HepG2 (cell line): ENCODE data around the gene PRR36. TPM values are rescaled to one million over a fixed set of nuclear protein-coding genes. Genes with fewer than 3 reads are reported as not detected.
A peak's percentile ranks its signal among the peaks of the same experiment; 100 is the strongest.

Experiments used
- AGO1 ChIP-seq: fragments of 200-400 bp; formaldehyde crosslinking; IDR thresholded peaks from 2 replicates; pipeline ENCODE4 v1.6.1; 2017; ENCODE audit warnings: mild to moderate bottlenecking, low read depth, low read length, moderate library complexity; ENCODE audit not compliant: poor library complexity, severe bottlenecking
- ATF5 ChIP-seq: sonication (generic); formaldehyde crosslinking; IDR thresholded peaks from 2 replicates; pipeline ENCODE4 v1.4.0; 2020; ENCODE audit warnings: mild to moderate bottlenecking, low read depth, missing genetic modification reagents
- CHD2 ChIP-seq: IDR thresholded peaks from 2 replicates; pipeline ENCODE4 v1.6.1; 2011; ENCODE audit warnings: low read depth, low read length, improper control_type of control experiment
- FOXA1 ChIP-seq, 2 experiments: fragments of 450-650 bp in 1 of 2; sonication (generic) in 1 of 2; formaldehyde crosslinking in 1 of 2; IDR thresholded peaks; 2 replicates each; pipeline versions ENCODE4 v1.4.0 to v1.6.1; 2016 to 2020; ENCODE audit warnings: missing genetic modification reagents in 1 of 2
- FOXA3 ChIP-seq: IDR thresholded peaks from 2 replicates; pipeline ENCODE4 v1.6.1; 2016; ENCODE audit warnings: missing genetic modification reagents, missing compliant biosample characterization
- FOXP4 ChIP-seq: sonication (generic); formaldehyde crosslinking; IDR thresholded peaks from 2 replicates; pipeline ENCODE4 v1.4.0; 2020; ENCODE audit warnings: missing genetic modification reagents
- JARID2 ChIP-seq: sonication (generic); formaldehyde crosslinking; IDR thresholded peaks from 2 replicates; pipeline ENCODE4 v1.8.1; 2023; ENCODE audit warnings: missing genetic modification reagents, inconsistent platforms; ENCODE audit not compliant: insufficient replicate concordance
- NR2F2 ChIP-seq: IDR thresholded peaks from 2 replicates; pipeline ENCODE4 v1.6.1; 2012; ENCODE audit warnings: low read depth, inconsistent platforms, borderline replicate concordance
- NRL ChIP-seq: sonication (generic); formaldehyde crosslinking; IDR thresholded peaks from 2 replicates; pipeline ENCODE4 v1.5.0; 2020; ENCODE audit warnings: missing genetic modification reagents, mild to moderate bottlenecking, moderate library complexity, borderline replicate concordance
- SMARCC2 ChIP-seq: fragments of 450-650 bp; IDR thresholded peaks from 2 replicates; pipeline ENCODE4 v1.6.1; 2017; ENCODE audit warnings: antibody characterized with exemption, mild to moderate bottlenecking
- TBL1XR1 ChIP-seq: fragments of 150-350 bp; IDR thresholded peaks from 2 replicates; pipeline ENCODE4 v1.6.1; 2014; ENCODE audit warnings: borderline replicate concordance, low read length; ENCODE audit not compliant: partially characterized antibody
- U2AF2 ChIP-seq: fragments of 200-400 bp; formaldehyde crosslinking; IDR thresholded peaks from 2 replicates; pipeline ENCODE4 v1.6.1; 2017; ENCODE audit warnings: low read depth, mild to moderate bottlenecking, low read length
- XRCC5 ChIP-seq: fragments of 200-400 bp; formaldehyde crosslinking; optimal IDR thresholded peaks from 2 replicates; pipeline ENCODE3; 2017; ENCODE audit warnings: mild to moderate bottlenecking, low read length
- ZBED4 ChIP-seq: sonication (generic); formaldehyde crosslinking; IDR thresholded peaks from 2 replicates; pipeline ENCODE4 v1.4.0; 2020; ENCODE audit warnings: missing genetic modification reagents, borderline replicate concordance
- ZGPAT ChIP-seq: IDR thresholded peaks from 2 replicates; pipeline ENCODE4 v1.6.1; 2016; ENCODE audit warnings: mild to moderate bottlenecking
- ZNF138 ChIP-seq: sonication (generic); formaldehyde crosslinking; IDR thresholded peaks from 2 replicates; pipeline ENCODE4 v1.5.0; 2020; ENCODE audit warnings: mild to moderate bottlenecking, low read depth, missing genetic modification reagents
- ZNF251 ChIP-seq: sonication (generic); formaldehyde crosslinking; IDR thresholded peaks from 2 replicates; pipeline ENCODE4 v1.9.0; 2021; ENCODE audit warnings: mild to moderate bottlenecking, missing genetic modification reagents
- ZNF3 ChIP-seq: IDR thresholded peaks from 2 replicates; pipeline ENCODE4 v1.7.0; 2017; ENCODE audit warnings: inconsistent platforms
- ZNF326 ChIP-seq: sonication (generic); formaldehyde crosslinking; IDR thresholded peaks from 2 replicates; pipeline ENCODE4 v1.4.0; 2020; ENCODE audit warnings: missing genetic modification reagents, borderline replicate concordance
- ZNF329 ChIP-seq: sonication (generic); formaldehyde crosslinking; IDR thresholded peaks from 2 replicates; pipeline ENCODE4 v1.9.0; 2021; ENCODE audit warnings: low read depth, mild to moderate bottlenecking, missing genetic modification reagents
- ZNF556 ChIP-seq: sonication (generic); formaldehyde crosslinking; IDR thresholded peaks from 2 replicates; pipeline ENCODE4 v1.4.0; 2020; ENCODE audit warnings: mild to moderate bottlenecking, missing genetic modification reagents, borderline replicate concordance
- polyA plus RNA-seq, 8 experiments: library from polyadenylated mRNA; depleted of rRNA in 3 of 8; stranded (reverse) in 7 of 8; unstranded in 1 of 8; fragments of >200 nt; fragmentation: Illumina TruSeq in 4 of 8; extraction: Trizol in 4 of 8; gene quantifications; 2 replicates each; pipeline versions ENCODE4 v1.2.1 to v1.2.3, GENCODE V29; 2011 to 2016; ENCODE audit warnings: low read depth in 4 of 8, missing spikeins in 1 of 8, mixed read lengths in 1 of 8; ENCODE audit not compliant: insufficient read depth in 1 of 8
- total RNA-seq, 5 experiments: library from RNA; depleted of rRNA; stranded (reverse); fragments of >200 nt; fragmentation: Illumina TruSeq; extraction: Trizol; gene quantifications; 2 replicates each; pipeline ENCODE4 v1.2.3, GENCODE V29; 2016; ENCODE audit warnings: low read depth in 1 of 5

PRR36 gene
- total and polyA plus RNA-seq, 2 of the 13 experiments (the other 11 are each of a cell fraction or from before 2014, with no cell fraction given), result 0.07 to 0.17 TPM

GRCh38 chr19:7866399-7867091 lies 7.6 kb downstream of the PRR36 start (continued):
- TF ChIP-seq ZGPAT (CRISPR knock-in tag) (no peak), ZBED4 (CRISPR knock-in tag) (peak; percentile 55; the same call in 1 of the 2 replicates), ZNF3 (no peak), ZNF556 (CRISPR knock-in tag) (no peak), CHD2 (no peak), FOXP4 (CRISPR knock-in tag) (no peak), ATF5 (CRISPR knock-in tag) (no peak), JARID2 (CRISPR knock-in tag) (no peak), U2AF2 (no peak), XRCC5 (no peak), ZNF326 (CRISPR knock-in tag) (no peak), TBL1XR1 (no peak), FOXA1 (IDR thresholded peaks at IDR 0.05) (no peak), FOXA1 (CRISPR knock-in tag; IDR thresholded peaks at IDR 0.05) (0 out of 2 replicates have a peak, but pooled peaks have one; percentile 25), ZNF329 (CRISPR knock-in tag) (no peak), NR2F2 (no peak), ZNF251 (CRISPR knock-in tag) (0 out of 2 replicates have a peak, but pooled peaks have one; percentile 27), FOXA3 (CRISPR knock-in tag) (0 out of 2 replicates have a peak, but pooled peaks have one; percentile 22), ZNF138 (no peak), NRL (peak; percentile 37; the same call in 1 of the 2 replicates), SMARCC2 (no peak), AGO1 (no peak)
